Retinal pigment epithelial cell (primary cell): ENCODE results near the gene HSCB.

Experiments used
- DNase-seq: peaks from one replicate; pipeline ENCODE4 v3.0.0-alpha.2; 2010; ENCODE audit warnings: low read depth
- H3K4me3 ChIP-seq: 2 replicates; pipeline ENCODE4 v1.5.1; 2011; ENCODE audit warnings: mild to moderate bottlenecking, low read length, control low read depth, moderate library complexity
- CTCF ChIP-seq: conservative IDR thresholded peaks from 2 replicates; pipeline ENCODE4 v1.5.1; 2011; ENCODE audit warnings: low read depth, low read length, control low read depth, inconsistent platforms

Gene HSCB

GRCh38 chr22:28766628-28767027 is 24.8 kb downstream of the HSCB start:
- no peak overlapping the region for H3K4me3 ChIP-seq
- no peak for TF ChIP-seq CTCF
- no peak for DNase-seq

- DNase-seq, result no peak
- TF ChIP-seq CTCF, result no peak
Measured at GRCh38 chr22:28768701-28769393, 27.0 kb downstream of the HSCB start.

GRCh38 chr22:28769394-28770085 is 27.7 kb downstream of the HSCB start:
- H3K4me3 ChIP-seq, result no peak overlapping the region
- no peak for TF ChIP-seq CTCF
- DNase-seq, result no peak

More at GRCh38 chr22:28768701-28769393, 27.0 kb downstream of the HSCB start:
- no peak overlapping the region for H3K4me3 ChIP-seq

GRCh38 chr22:28771195-28771791 is 29.5 kb downstream of the HSCB start:
- DNase-seq, result no peak
- no peak overlapping the region for H3K4me3 ChIP-seq
- TF ChIP-seq CTCF, result no peak

GRCh38 chr22:28772633-28773460 is 31.0 kb downstream of the HSCB start, which contains the start of gene CCDC117:
CCDC117 (plus strand) TSS chr22:28772695; CDS start chr22:28772850, 155 bp downstream.
- DNase-seq, result peak; percentile 88
- peak within 1 kb of the TSS; percentile 70 for H3K4me3 ChIP-seq
- no peak for TF ChIP-seq CTCF

- no peak for TF ChIP-seq CTCF
- DNase-seq, result no peak
- peak overlapping the region; percentile 70 for H3K4me3 ChIP-seq
Measured at GRCh38 chr22:28773461-28773867, 31.6 kb downstream of the HSCB start.
